ENCODE data around the gene ABHD2.

DNA sequence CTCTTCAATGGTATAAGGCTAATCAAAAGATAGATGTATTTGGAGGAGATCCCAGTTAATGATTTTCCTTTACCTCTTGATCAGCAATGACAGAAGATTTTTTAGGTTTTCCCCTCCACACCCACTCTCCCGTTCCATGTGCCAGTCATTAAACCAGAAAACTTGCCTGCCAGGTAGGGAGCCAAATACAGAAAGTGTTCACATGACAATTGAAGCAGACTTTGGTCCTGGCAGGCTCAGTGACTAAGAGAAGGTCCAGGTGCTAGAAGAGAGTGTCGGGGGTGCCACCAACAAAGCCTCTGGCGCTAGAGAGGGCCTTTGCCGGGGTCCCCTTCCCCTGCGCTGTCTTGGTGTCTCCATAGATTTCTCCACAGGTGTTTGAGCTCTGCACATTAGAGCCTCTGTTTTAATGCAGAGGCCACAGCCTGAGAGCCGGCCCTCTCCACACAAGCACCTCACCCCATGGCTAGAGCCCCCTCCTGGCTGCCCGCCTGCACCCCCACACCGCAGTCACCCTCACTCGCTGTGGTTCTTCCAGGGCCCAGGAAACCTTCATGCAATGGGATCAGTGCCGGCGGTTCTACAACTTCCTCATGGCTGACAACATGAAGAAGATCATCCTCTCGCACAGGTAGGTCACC lies 96.8 kb downstream of the ABHD2 start:
- TF ChIP-seq CTCF (IDR thresholded peaks at IDR 0.05; ENCODE audit: borderline replicate concordance, extremely low read depth, low read length, poor library complexity, severe bottlenecking) (no peak), EZH2 (IDR thresholded peaks at IDR 0.05; ENCODE audit: borderline replicate concordance, low read depth, low read length, severe bottlenecking) (no peak)

All from DND-41 (cell line).